ENCODE results near the gene MEG3. TPM values are rescaled to one million over a fixed set of nuclear protein-coding genes. Genes with fewer than 3 reads are reported as not detected.

Gene MEG3
- total RNA-seq, 4 donors from 2014 or later = 38.8 to 77.4 (median 52.7) TPM

DNA sequence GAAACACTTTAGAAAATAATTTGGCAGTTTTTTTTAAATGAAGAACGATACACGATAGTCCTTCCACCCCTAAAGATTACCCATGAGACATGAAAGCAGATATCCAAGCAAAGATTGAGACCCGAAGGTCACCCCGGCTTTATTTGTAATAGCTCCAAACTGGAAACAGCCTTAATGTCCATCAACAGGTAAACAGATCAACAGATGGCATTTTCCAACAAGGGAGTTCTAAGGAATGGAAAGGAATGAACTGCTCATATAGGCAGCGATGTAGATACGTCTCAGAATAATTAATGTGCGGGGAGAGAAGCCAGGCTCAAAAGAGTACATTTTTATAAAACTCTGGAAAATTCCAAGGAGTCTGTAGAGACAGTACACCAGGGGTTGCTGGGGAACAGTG is 23.7 kb upstream of the MEG3 start:
- TF ChIP-seq, protein P1, sequence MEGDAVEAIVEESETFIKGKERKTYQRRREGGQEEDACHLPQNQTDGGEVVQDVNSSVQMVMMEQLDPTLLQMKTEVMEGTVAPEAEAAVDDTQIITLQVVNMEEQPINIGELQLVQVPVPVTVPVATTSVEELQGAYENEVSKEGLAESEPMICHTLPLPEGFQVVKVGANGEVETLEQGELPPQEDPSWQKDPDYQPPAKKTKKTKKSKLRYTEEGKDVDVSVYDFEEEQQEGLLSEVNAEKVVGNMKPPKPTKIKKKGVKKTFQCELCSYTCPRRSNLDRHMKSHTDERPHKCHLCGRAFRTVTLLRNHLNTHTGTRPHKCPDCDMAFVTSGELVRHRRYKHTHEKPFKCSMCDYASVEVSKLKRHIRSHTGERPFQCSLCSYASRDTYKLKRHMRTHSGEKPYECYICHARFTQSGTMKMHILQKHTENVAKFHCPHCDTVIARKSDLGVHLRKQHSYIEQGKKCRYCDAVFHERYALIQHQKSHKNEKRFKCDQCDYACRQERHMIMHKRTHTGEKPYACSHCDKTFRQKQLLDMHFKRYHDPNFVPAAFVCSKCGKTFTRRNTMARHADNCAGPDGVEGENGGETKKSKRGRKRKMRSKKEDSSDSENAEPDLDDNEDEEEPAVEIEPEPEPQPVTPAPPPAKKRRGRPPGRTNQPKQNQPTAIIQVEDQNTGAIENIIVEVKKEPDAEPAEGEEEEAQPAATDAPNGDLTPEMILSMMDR (IDR thresholded peaks at IDR 0.05; ENCODE audit: low read depth) = no peak

DNA sequence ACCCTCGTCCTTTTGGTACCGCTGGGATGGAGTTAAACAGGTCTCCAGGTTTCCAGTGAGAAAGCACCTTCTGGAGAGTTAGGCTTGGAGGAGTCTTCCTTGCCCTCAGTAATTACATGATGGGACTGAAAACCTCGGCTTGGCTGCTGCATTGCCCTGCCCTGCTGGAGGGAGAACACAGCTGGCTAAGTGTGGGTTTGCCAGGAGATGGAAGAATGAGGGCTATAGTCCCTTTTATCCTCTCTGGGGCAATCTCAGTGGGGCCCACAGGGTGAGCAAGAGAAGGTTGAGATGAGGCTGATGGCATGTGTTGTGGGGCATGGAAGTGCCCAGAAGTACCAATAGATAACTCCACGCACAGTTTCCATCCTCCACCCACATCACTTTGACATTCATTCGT is 23.2 kb upstream of the MEG3 start:
- TF ChIP-seq, protein P1 (IDR thresholded peaks at IDR 0.05; ENCODE audit: low read depth) = no peak

DNA sequence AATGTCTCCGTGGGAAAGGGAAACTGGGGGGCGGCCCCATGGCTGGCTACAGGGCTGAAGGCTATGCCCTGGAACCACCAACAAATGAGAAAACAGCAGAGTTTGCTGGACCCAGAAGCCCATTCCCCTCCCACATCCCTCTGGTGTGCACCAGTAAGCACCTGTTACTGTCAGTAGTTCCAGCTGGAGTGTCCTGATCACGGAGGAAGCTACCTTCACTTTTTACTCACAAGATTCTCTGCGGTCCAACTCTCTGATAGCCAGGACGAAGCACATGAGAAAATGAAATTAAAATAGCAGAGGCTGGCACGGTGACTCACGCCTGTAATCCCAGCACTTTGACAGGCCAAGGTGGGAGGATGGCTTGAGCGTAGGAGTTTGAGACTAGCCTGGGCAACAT is 22.7 kb upstream of the MEG3 start:
- TF ChIP-seq, protein P1 (IDR thresholded peaks at IDR 0.05; ENCODE audit: low read depth) = no peak

DNA sequence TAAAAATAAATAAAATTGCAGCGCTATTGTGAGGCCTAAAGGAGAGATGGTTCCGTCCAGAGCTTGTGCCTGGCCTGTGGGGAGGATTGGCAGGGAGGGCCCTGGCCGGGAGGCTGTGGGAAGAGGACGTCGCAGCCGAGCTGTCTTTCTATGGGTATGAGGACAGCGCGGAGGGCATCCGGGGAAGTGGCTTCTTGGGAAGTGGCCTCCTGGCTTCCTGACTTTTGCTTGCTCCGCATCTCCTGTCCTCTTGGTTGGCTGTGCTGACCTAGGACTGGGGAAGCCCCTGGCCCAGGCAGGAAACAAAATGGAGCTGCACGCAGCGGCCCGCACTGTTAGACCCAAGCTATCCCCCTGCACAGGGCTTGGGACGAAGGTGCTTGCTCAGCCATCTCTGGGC is 22.2 kb upstream of the MEG3 start:
- TF ChIP-seq, protein P1 (IDR thresholded peaks at IDR 0.05; ENCODE audit: low read depth) = no peak

DNA sequence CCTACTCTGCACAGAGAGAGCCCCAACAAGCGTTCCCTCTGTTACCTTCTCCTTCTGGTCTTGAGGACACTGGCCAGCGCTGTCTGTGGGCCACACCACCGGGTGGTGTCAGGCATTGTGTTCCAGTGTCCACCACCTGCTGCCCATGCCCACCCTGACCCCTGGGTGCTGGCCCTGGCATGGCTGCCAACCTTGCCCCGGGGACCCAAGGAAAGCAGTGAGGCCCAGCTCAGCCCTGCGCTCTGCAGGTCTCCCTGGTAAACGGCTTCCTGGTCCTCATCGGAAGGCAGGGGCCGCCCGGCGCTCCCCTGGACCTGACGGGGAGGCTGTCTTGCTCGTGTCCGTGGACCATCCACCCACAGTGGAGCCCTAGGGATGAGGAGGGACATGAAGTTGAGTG is 21.8 kb upstream of the MEG3 start:
- TF ChIP-seq, protein P1 (IDR thresholded peaks at IDR 0.05; ENCODE audit: low read depth) = no peak

DNA sequence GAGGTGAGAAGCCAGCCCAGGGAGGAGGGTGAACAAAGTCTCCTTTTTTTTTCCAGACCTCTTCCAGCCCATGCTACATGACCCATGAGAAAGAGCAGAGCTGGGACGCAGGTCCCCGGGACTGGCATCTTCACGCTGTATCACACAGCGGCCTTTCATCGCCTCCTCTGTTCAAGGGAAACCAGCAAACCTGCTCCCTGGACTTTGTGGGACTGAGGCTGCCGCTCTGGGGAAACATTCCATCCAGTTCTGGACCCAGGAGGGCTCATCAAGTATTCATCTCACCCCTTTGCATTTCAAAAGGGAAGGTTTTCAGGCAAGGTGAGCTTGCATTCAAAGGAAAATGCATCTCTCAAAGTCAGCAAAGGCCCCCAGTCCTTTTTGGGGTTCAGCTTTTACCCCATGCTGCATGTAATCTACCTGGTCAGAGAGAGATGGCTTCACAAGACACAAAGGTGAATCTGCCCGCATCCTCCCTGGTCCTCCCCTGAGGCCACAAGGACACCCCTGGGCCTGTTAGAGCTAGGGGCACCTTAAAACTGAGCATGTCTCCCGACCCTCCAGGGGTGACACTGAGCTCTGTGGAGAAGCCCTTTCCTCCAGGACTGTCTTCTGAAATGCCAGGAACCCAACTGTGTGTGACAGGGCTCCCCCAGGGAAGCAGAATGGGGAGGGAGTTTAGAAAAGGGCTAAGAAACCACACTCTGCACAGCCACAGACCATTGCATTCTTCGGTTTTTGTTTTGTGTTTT is 21.2 kb upstream of the MEG3 start:
- TF ChIP-seq, protein P1 (IDR thresholded peaks at IDR 0.05; ENCODE audit: low read depth) = no peak

DNA sequence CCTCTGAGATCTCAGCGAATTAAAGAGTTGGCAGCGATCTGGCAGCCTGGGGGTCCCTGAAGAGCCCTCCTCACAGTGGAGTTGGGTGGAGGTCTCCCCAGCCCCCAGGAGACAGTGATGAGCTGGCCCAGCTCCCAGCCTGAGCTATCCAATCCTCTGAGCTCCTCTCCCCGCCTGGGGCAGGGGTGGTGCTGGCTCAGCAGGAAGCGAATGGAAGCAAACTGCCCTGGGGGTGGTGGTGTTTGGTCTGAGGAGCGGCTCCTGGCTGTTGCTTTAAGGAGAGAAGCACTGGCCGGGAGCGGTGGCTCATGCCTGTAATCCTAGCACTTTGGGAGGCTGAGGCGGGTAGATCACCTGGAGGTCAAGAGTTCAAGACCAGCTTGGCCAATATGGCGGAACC is 19.5 kb upstream of the MEG3 start:
- TF ChIP-seq, protein P1 (IDR thresholded peaks at IDR 0.05; ENCODE audit: low read depth) = no peak

Measured in subcutaneous adipose tissue (tissue), 4 donors.